Lower leg skin (tissue), 3 donors: Measurements from ENCODE around the gene TTI1.

ENCODE experiments used
- CTCF ChIP-seq, 3 donors: fragments of 450-650 bp; IDR thresholded peaks; one replicate each; pipeline ENCODE4 v1.5.1; 2016; ENCODE audit warnings: antibody characterized with exemption in 3 of 3, mild to moderate bottlenecking in 3 of 3, moderate library complexity in 2 of 3
- POLR2A ChIP-seq, 2 donors: fragments of 450-650 bp; IDR thresholded peaks; one replicate each; pipeline ENCODE4 v1.6.1; 2016 to 2017; ENCODE audit warnings: antibody characterized with exemption in 2 of 2, mild to moderate bottlenecking in 1 of 2, moderate library complexity in 1 of 2

- TF ChIP-seq CTCF (IDR thresholded peaks at IDR 0.05) (no peak), POLR2A (IDR thresholded peaks at IDR 0.05) (no peak)
Measured at GRCh38 chr20:38072898-38073297, 39.6 kb upstream of the TTI1 start.
